Measurements from ENCODE around the gene ZNF839. TPM values are rescaled to one million over a fixed set of nuclear protein-coding genes. Genes with fewer than 3 reads are reported as not detected.

The ZNF839 gene
- total RNA-seq, 1 experiment from 2014 or later = 15.1 TPM

GRCh38 chr14:102285106-102285505, 34.4 kb upstream of the ZNF839 start:
- H3K27me3 Mint-ChIP-seq (ENCODE audit: low read depth) = no peaks in the 10 kb centered on the region
- H3K9me3 Mint-ChIP-seq = peaks cover 5% of the 10 kb centered on the region
- CTCF ChIA-PET = interaction anchor here (1.1 kb wide), 1 partner anchor 10 kb away, joined by 4 read pairs; no protein-coding TSS in a partner anchor
- no peak for DNase-seq (ENCODE audit: low spot score)
- TF ChIP-seq ZNF317 (CRISPR knock-in tag; IDR thresholded peaks at IDR 0.05; ENCODE audit: borderline replicate concordance, low read depth) (no peak), ZNF121 (CRISPR knock-in tag; IDR thresholded peaks at IDR 0.05) (peak; percentile 89)
- ATAC-seq = no peak
- no peak overlapping the region for H3K4me3 Mint-ChIP-seq
- POLR2A ChIA-PET = no interaction called here
- H3K27ac Mint-ChIP-seq = no peak overlapping the region
- H3K36me3 Mint-ChIP-seq = no peaks in the 10 kb centered on the region
- H3K4me1 Mint-ChIP-seq = no peaks in the 10 kb centered on the region

DNA sequence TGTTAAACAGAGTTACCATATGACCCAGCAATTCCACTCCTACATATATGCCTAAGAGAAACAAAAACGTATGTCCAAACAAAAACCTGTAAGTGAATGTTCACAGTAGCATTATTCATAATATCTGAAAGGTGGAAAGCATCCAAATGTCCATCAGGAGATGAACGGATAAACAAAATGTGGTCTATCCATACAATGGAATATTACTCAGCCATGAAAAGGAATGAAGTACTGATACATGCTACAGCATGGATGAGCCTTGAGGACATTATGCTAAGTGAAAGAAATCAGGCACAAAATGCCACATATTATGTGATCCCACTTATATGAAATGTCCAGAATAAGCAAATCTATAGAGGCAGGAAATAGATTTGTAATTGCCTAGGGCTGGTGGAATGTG, 31.4 kb upstream of the ZNF839 start:
- TF ChIP-seq SOX15 (CRISPR knock-in tag; IDR thresholded peaks at IDR 0.05) = no peak
- TF ChIP-seq NFATC4 (CRISPR knock-in tag; IDR thresholded peaks at IDR 0.05) = no peak
- TF ChIP-seq USF2 (CRISPR knock-in tag; IDR thresholded peaks at IDR 0.05) = no peak
- no peak for TF ChIP-seq SMAD4 (CRISPR knock-in tag; IDR thresholded peaks at IDR 0.05)
- no peak for TF ChIP-seq FOXJ3 (CRISPR knock-in tag; IDR thresholded peaks at IDR 0.05; ENCODE audit: borderline replicate concordance)
- no peak for TF ChIP-seq CREM (CRISPR knock-in tag; IDR thresholded peaks at IDR 0.05)
- TF ChIP-seq, protein P1, sequence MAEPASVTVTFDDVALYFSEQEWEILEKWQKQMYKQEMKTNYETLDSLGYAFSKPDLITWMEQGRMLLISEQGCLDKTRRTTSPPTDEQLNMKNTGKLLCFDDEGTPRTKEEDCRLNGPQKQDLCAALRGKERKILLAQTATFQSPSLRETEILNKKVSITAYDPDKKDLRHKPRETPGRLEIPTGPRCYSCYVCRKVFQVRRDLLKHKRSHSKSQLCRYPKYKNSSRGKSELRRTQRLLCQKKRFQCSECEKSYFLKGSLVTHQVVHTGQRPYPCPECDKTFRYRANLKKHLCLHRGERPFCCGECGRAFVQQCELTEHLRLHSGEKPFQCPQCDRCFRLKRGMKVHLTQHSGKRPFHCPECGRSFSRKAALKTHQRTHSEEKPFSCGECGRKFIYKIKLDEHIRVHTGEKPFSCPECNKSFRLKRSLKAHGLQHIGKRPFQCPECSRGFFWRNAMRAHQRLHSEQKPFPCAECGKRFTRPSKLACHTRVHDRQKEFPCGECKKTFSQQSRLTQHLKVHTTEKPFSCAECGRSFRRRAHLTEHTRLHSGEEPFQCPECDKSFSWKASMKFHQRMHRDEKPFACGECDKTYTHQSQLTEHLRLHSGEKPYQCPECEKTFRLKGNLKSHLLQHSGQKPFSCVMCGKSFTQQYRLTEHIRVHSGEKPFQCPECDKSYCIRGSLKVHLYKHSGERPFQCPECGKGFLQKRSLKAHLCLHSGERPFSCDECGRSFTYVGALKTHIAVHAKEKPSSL (CRISPR knock-in tag; conservative IDR thresholded peaks at IDR 0.05) = no peak
- TF ChIP-seq, protein P2, sequence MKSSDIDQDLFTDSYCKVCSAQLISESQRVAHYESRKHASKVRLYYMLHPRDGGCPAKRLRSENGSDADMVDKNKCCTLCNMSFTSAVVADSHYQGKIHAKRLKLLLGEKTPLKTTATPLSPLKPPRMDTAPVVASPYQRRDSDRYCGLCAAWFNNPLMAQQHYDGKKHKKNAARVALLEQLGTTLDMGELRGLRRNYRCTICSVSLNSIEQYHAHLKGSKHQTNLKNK (CRISPR knock-in tag; IDR thresholded peaks at IDR 0.05) = no peak
- TF ChIP-seq, protein P3, sequence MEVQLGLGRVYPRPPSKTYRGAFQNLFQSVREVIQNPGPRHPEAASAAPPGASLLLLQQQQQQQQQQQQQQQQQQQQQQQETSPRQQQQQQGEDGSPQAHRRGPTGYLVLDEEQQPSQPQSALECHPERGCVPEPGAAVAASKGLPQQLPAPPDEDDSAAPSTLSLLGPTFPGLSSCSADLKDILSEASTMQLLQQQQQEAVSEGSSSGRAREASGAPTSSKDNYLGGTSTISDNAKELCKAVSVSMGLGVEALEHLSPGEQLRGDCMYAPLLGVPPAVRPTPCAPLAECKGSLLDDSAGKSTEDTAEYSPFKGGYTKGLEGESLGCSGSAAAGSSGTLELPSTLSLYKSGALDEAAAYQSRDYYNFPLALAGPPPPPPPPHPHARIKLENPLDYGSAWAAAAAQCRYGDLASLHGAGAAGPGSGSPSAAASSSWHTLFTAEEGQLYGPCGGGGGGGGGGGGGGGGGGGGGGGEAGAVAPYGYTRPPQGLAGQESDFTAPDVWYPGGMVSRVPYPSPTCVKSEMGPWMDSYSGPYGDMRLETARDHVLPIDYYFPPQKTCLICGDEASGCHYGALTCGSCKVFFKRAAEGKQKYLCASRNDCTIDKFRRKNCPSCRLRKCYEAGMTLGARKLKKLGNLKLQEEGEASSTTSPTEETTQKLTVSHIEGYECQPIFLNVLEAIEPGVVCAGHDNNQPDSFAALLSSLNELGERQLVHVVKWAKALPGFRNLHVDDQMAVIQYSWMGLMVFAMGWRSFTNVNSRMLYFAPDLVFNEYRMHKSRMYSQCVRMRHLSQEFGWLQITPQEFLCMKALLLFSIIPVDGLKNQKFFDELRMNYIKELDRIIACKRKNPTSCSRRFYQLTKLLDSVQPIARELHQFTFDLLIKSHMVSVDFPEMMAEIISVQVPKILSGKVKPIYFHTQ (CRISPR knock-in tag; IDR thresholded peaks at IDR 0.05) = no peak
- TF ChIP-seq EMX1 (CRISPR knock-in tag; IDR thresholded peaks at IDR 0.05) = no peak
- no peak for TF ChIP-seq NR2C2 (CRISPR knock-in tag; IDR thresholded peaks at IDR 0.05)
- POLR2A ChIA-PET = no interaction called here
- Mint-ChIP-seq H3K4me1 (no peaks in the 10 kb centered on the region), H3K27ac (no peak overlapping the region), H3K9me3 (peaks cover 5% of the 10 kb centered on the region), H3K27me3 (ENCODE audit: low read depth) (no peaks in the 10 kb centered on the region), H3K36me3 (no peaks in the 10 kb centered on the region), H3K4me3 (no peak overlapping the region)
- ATAC-seq (no peak), DNase-seq (ENCODE audit: low spot score) (no peak)
- CTCF ChIA-PET = interaction anchor here (0.7 kb wide), 2 partner anchors 105 to 138 kb away, joined by 3 read pairs; no protein-coding TSS in a partner anchor

DNA sequence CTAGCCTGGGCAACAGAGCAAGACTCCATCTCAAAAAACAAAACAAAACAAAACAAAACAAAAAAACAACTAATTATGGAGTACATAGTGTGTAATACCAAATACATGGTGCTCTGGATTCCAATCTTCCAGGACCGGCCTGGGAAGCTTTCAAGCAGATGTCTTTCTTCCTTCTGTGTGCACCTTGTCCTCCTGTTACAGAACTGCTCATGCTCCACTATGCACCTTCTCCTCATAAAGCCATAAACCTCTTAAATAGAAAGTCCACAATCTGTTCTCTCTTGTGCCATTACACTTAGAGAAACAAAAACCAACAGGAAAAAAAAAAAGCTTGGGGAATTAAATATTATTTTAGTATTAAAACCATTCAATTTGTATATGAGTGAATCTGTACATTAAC, 27.1 kb upstream of the ZNF839 start:
- no peak overlapping the region for H3K27ac Mint-ChIP-seq
- no peaks in the 10 kb centered on the region for H3K4me1 Mint-ChIP-seq
- no peak for ATAC-seq
- no peak overlapping the region for H3K4me3 Mint-ChIP-seq
- no peaks in the 10 kb centered on the region for H3K27me3 Mint-ChIP-seq (ENCODE audit: low read depth)
- DNase-seq (ENCODE audit: low spot score) = no peak
- CTCF ChIA-PET = interaction anchor here (0.5 to 1.1 kb wide), 2 partner anchors 22 to 37 kb away, joined by 3 read pairs; no protein-coding TSS in a partner anchor
- no peaks in the 10 kb centered on the region for H3K36me3 Mint-ChIP-seq
- POLR2A ChIA-PET = interaction anchor here (0.6 kb wide), 1 partner anchor 188 kb away, joined by 6 read pairs; no protein-coding TSS in a partner anchor
- peaks cover 5% of the 10 kb centered on the region for H3K9me3 Mint-ChIP-seq
- TF ChIP-seq, protein P4, sequence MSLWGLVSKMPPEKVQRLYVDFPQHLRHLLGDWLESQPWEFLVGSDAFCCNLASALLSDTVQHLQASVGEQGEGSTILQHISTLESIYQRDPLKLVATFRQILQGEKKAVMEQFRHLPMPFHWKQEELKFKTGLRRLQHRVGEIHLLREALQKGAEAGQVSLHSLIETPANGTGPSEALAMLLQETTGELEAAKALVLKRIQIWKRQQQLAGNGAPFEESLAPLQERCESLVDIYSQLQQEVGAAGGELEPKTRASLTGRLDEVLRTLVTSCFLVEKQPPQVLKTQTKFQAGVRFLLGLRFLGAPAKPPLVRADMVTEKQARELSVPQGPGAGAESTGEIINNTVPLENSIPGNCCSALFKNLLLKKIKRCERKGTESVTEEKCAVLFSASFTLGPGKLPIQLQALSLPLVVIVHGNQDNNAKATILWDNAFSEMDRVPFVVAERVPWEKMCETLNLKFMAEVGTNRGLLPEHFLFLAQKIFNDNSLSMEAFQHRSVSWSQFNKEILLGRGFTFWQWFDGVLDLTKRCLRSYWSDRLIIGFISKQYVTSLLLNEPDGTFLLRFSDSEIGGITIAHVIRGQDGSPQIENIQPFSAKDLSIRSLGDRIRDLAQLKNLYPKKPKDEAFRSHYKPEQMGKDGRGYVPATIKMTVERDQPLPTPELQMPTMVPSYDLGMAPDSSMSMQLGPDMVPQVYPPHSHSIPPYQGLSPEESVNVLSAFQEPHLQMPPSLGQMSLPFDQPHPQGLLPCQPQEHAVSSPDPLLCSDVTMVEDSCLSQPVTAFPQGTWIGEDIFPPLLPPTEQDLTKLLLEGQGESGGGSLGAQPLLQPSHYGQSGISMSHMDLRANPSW (CRISPR knock-in tag; conservative IDR thresholded peaks at IDR 0.05; ENCODE audit: low read depth) = no peak
- no peak for TF ChIP-seq JAZF1 (CRISPR knock-in tag; IDR thresholded peaks at IDR 0.05)
- no peak for TF ChIP-seq NFYB (CRISPR knock-in tag; conservative IDR thresholded peaks at IDR 0.05; ENCODE audit: low read depth)
- TF ChIP-seq GRHL2 (CRISPR knock-in tag; IDR thresholded peaks at IDR 0.05; ENCODE audit: insufficient replicate concordance, severe bottlenecking) = no peak
- TF ChIP-seq SP1 (CRISPR knock-in tag; conservative IDR thresholded peaks at IDR 0.05) = no peak
- TF ChIP-seq, protein P2 (CRISPR knock-in tag; IDR thresholded peaks at IDR 0.05) = no peak
- TF ChIP-seq, protein P5, sequence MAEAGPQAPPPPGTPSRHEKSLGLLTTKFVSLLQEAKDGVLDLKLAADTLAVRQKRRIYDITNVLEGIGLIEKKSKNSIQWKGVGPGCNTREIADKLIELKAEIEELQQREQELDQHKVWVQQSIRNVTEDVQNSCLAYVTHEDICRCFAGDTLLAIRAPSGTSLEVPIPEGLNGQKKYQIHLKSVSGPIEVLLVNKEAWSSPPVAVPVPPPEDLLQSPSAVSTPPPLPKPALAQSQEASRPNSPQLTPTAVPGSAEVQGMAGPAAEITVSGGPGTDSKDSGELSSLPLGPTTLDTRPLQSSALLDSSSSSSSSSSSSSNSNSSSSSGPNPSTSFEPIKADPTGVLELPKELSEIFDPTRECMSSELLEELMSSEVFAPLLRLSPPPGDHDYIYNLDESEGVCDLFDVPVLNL (CRISPR knock-in tag; IDR thresholded peaks at IDR 0.05; ENCODE audit: borderline replicate concordance, low read depth) = no peak
- TF ChIP-seq ZNF121 (CRISPR knock-in tag; IDR thresholded peaks at IDR 0.05) = no peak
- TF ChIP-seq CREB1 (CRISPR knock-in tag; IDR thresholded peaks at IDR 0.05) = no peak
- TF ChIP-seq IRF2 (CRISPR knock-in tag; IDR thresholded peaks at IDR 0.05; ENCODE audit: borderline replicate concordance, low read depth) = no peak
- no peak for TF ChIP-seq GTF2I (CRISPR knock-in tag; conservative IDR thresholded peaks at IDR 0.05)
- TF ChIP-seq TCF7 (CRISPR knock-in tag; IDR thresholded peaks at IDR 0.05; ENCODE audit: low read depth) = no peak

Measured in WTC11 (cell line).